ENCODE data around the gene WWP2. TPM values are rescaled to one million over a fixed set of nuclear protein-coding genes. Genes with fewer than 3 reads are reported as not detected.

Gene WWP2
- total RNA-seq, 2 experiments from 2014 or later, result 30.7 to 35.1 TPM

- Mint-ChIP-seq H3K9me3 (no peaks in the 10 kb centered on the region), H3K4me1 (ENCODE audit: low read depth) (no peaks in the 10 kb centered on the region), H3K27me3 (no peaks in the 10 kb centered on the region), H3K4me3 (no peak overlapping the region), H3K36me3 (ENCODE audit: low read depth) (peaks cover 6% of the 10 kb centered on the region), H3K27ac (no peak overlapping the region)
- intact Hi-C loops (cut with micrococcal nuclease), result no loop called here
- DNase-seq (no peak), ATAC-seq (no peak)
- TF ChIP-seq CTCF (IDR thresholded peaks at IDR 0.05), result no peak
- ChIA-PET POLR2A (no interaction called here), CTCF (interaction anchor here (2.6 kb wide), 1 partner anchor 64 kb away, joined by 9 read pairs; no protein-coding TSS in a partner anchor)
These were observed 103.6 kb downstream of the WWP2 start for GRCh38 chr16:69865701-69866100.

GRCh38 chr16:69867784-69868560 is 105.8 kb downstream of the WWP2 start:
- CTCF ChIA-PET, result no interaction called here
- Mint-ChIP-seq H3K9me3 (no peaks in the 10 kb centered on the region), H3K36me3 (ENCODE audit: low read depth) (peaks cover 8% of the 10 kb centered on the region), H3K4me3 (no peak overlapping the region), H3K4me1 (ENCODE audit: low read depth) (no peaks in the 10 kb centered on the region), H3K27ac (no peak overlapping the region), H3K27me3 (no peaks in the 10 kb centered on the region)
- POLR2A ChIA-PET, result interaction anchor here (0.6 kb wide), 1 partner anchor 75 kb away, joined by 3 read pairs; no protein-coding TSS in a partner anchor
- TF ChIP-seq CTCF (IDR thresholded peaks at IDR 0.05), result no peak
- ATAC-seq (no peak), DNase-seq (no peak)
- intact Hi-C loops (cut with micrococcal nuclease), result no loop called here

- POLR2A ChIA-PET, result no interaction called here
These were observed 108.6 kb downstream of the WWP2 start for GRCh38 chr16:69870761-69871160.

GRCh38 chr16:69871708-69872107 is 109.6 kb downstream of the WWP2 start:
- intact Hi-C loops (cut with micrococcal nuclease), result no loop called here

More at GRCh38 chr16:69870761-69871160, 108.6 kb downstream of the WWP2 start:
- DNase-seq (no peak), ATAC-seq (no peak)
- intact Hi-C loops (cut with micrococcal nuclease), result no loop called here
- H3K27me3 Mint-ChIP-seq, result no peaks in the 10 kb centered on the region
- CTCF ChIA-PET, result interaction anchor here (1.4 kb wide), 1 partner anchor 14 kb away, joined by 3 read pairs; no protein-coding TSS in a partner anchor
- H3K9me3 Mint-ChIP-seq, result no peaks in the 10 kb centered on the region
- no peak overlapping the region for H3K27ac Mint-ChIP-seq
- H3K36me3 Mint-ChIP-seq (ENCODE audit: low read depth), result peaks cover 19% of the 10 kb centered on the region
- H3K4me3 Mint-ChIP-seq, result no peak overlapping the region
- no peaks in the 10 kb centered on the region for H3K4me1 Mint-ChIP-seq (ENCODE audit: low read depth)
- no peak for TF ChIP-seq CTCF (IDR thresholded peaks at IDR 0.05)

More at GRCh38 chr16:69871708-69872107, 109.6 kb downstream of the WWP2 start:
- Mint-ChIP-seq H3K36me3 (ENCODE audit: low read depth) (peaks cover 20% of the 10 kb centered on the region), H3K27ac (no peak overlapping the region), H3K4me3 (no peak overlapping the region), H3K4me1 (ENCODE audit: low read depth) (no peaks in the 10 kb centered on the region), H3K9me3 (no peaks in the 10 kb centered on the region), H3K27me3 (no peaks in the 10 kb centered on the region)
- no peak for TF ChIP-seq CTCF (IDR thresholded peaks at IDR 0.05)
- ATAC-seq (no peak), DNase-seq (no peak)
- CTCF ChIA-PET, result interaction anchor here (1.4 kb wide), 1 partner anchor 13 kb away, joined by 3 read pairs; no protein-coding TSS in a partner anchor
- POLR2A ChIA-PET, result no interaction called here
